Stimulated activated effector memory CD8-positive, alpha-beta T cell treated with anti-CD3 and anti-CD28 coated beads, Interleukin-12 subunit alpha, Interleukin-12 subunit beta, amount 100 ng/mL, for 72 hours (primary cell): ENCODE results near the gene C1QTNF1.
A peak's percentile ranks its signal among the peaks of the same experiment; 100 is the strongest.

Experiments
- ATAC-seq: fragments of 150-1000 bp; cut with Tn5 transposase; 2 replicates; pipeline ENCODE4 v1.10.0; 2021
- DNase-seq, 2 donors: peaks; one replicate each; pipeline ENCODE4 v3.0.0; 2021 to 2022; ENCODE audit warnings: low spot score in 2 of 2
- H3K27ac Mint-ChIP-seq: one replicate; pipeline ENCODE4 v1.8.0; 2022; ENCODE audit warnings: mild to moderate bottlenecking, mixed read lengths
- H3K36me3 Mint-ChIP-seq: one replicate; pipeline ENCODE4 v1.8.0; 2022; ENCODE audit warnings: mild to moderate bottlenecking, mixed read lengths
- H3K4me1 Mint-ChIP-seq: one replicate; pipeline ENCODE4 v1.8.0; 2022; ENCODE audit warnings: mixed read lengths
- H3K4me3 Mint-ChIP-seq: one replicate; pipeline ENCODE4 v1.8.0; 2022; ENCODE audit warnings: mild to moderate bottlenecking, mixed read lengths
- H3K9me3 Mint-ChIP-seq: one replicate; pipeline ENCODE4 v1.8.0; 2022; ENCODE audit warnings: mixed read lengths

Gene C1QTNF1

DNA sequence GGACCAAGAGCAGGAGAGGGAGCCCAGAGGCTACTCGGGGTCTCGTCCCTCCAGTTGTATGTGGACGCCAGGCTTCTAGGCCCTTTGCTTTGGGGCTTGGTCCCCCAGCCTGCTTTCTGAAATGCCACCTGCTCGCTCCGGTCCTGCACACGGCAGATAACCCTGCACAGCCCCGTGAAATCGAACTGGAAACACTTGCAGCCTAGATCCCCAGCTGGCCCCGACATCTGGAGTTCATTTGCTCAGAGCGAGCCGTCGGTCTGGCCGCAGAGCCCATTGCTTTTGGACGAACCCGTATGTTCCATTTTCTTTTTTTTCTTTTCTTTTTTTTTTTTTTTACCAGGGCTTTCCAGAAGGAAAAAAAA, 22.9 kb downstream of the C1QTNF1 start:
- DNase-seq (no peak), ATAC-seq (no peak)
- Mint-ChIP-seq H3K4me1 (peaks cover 21% of the 10 kb centered on the region), H3K9me3 (no peaks in the 10 kb centered on the region), H3K4me3 (no peak overlapping the region), H3K36me3 (no peaks in the 10 kb centered on the region), H3K27ac (no peak overlapping the region)

- H3K4me1 Mint-ChIP-seq: peaks cover 21% of the 10 kb centered on the region
- no peak overlapping the region for H3K4me3 Mint-ChIP-seq
- no peak overlapping the region for H3K27ac Mint-ChIP-seq
- H3K9me3 Mint-ChIP-seq: no peaks in the 10 kb centered on the region
- no peak for DNase-seq
- H3K36me3 Mint-ChIP-seq: no peaks in the 10 kb centered on the region
- no peak for ATAC-seq
Observed at GRCh38 chr17:79047291-79047920, 23.4 kb downstream of the C1QTNF1 start.

- H3K36me3 Mint-ChIP-seq: no peaks in the 10 kb centered on the region
- peaks cover 18% of the 10 kb centered on the region for H3K4me1 Mint-ChIP-seq
- DNase-seq (no peak), ATAC-seq (no peak)
- no peak overlapping the region for H3K27ac Mint-ChIP-seq
- H3K4me3 Mint-ChIP-seq: no peak overlapping the region
- no peaks in the 10 kb centered on the region for H3K9me3 Mint-ChIP-seq
Observed at GRCh38 chr17:79047923-79048825, 24.2 kb downstream of the C1QTNF1 start.

- no peak for ATAC-seq
- DNase-seq: no peak
- Mint-ChIP-seq H3K9me3 (peaks cover 3% of the 10 kb centered on the region), H3K4me1 (peaks cover 14% of the 10 kb centered on the region), H3K27ac (no peak overlapping the region), H3K4me3 (no peak overlapping the region), H3K36me3 (no peaks in the 10 kb centered on the region)
Observed at GRCh38 chr17:79048826-79049755, 25.1 kb downstream of the C1QTNF1 start.

DNA sequence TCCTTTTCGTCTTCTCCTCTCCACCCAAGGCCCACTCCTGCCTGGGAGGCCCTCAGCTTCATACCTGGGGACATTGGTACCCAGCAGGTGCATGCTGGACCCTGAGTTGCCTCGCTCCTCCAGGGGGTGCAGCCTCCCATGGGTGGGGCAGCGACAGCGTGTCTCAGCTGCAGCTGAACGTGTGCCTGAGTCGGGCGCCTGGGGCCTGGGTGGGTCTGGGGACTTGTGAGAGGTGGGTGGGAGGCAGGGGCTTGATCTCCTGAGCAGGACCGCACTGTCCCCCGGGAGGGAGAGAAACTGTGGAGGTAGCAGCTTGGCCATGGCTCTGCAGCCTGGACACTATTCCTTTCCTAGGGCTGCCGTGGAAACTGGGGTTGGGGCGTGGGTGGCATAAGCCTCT, 25.9 kb downstream of the C1QTNF1 start:
- H3K4me1 Mint-ChIP-seq: peaks cover 12% of the 10 kb centered on the region
- DNase-seq (no peak), ATAC-seq (no peak)
- H3K4me3 Mint-ChIP-seq: no peak overlapping the region
- H3K9me3 Mint-ChIP-seq: peaks cover 3% of the 10 kb centered on the region
- H3K36me3 Mint-ChIP-seq: no peaks in the 10 kb centered on the region
- no peak overlapping the region for H3K27ac Mint-ChIP-seq

GRCh38 chr17:79050551-79050950, 26.6 kb downstream of the C1QTNF1 start:
- DNase-seq: no peak
- Mint-ChIP-seq H3K4me1 (peaks cover 5% of the 10 kb centered on the region), H3K27ac (no peak overlapping the region), H3K36me3 (no peaks in the 10 kb centered on the region), H3K4me3 (no peak overlapping the region), H3K9me3 (peaks cover 3% of the 10 kb centered on the region)
- ATAC-seq: no peak

DNA sequence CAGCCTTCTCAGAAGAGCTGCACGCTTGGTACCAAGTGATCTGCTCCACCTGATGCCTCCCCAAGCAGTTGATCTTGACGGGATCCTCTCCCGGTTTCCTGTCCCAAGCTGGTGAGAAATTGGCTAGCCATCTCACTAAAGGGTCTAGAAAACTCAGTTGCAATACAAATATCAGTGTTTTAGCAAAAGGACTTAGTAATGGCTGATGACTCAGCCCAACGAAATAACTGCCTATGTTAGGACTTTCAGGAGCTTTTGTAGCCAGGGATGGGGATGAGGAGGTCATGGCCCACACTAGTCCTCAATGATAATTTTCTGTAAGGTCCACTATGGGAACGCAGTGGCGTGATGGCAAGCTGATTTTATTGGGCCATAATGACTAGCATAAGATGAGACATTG, 27.3 kb downstream of the C1QTNF1 start:
- no peak for ATAC-seq
- H3K4me1 Mint-ChIP-seq: no peaks in the 10 kb centered on the region
- DNase-seq: no peak
- H3K27ac Mint-ChIP-seq: no peak overlapping the region
- no peak overlapping the region for H3K4me3 Mint-ChIP-seq
- H3K9me3 Mint-ChIP-seq: peaks cover 3% of the 10 kb centered on the region
- H3K36me3 Mint-ChIP-seq: no peaks in the 10 kb centered on the region

GRCh38 chr17:79052131-79052530, 28.2 kb downstream of the C1QTNF1 start:
- Mint-ChIP-seq H3K36me3 (no peaks in the 10 kb centered on the region), H3K27ac (no peak overlapping the region), H3K9me3 (peaks cover 3% of the 10 kb centered on the region), H3K4me3 (no peak overlapping the region), H3K4me1 (no peaks in the 10 kb centered on the region)
- DNase-seq: no peak
- ATAC-seq: no peak

DNA sequence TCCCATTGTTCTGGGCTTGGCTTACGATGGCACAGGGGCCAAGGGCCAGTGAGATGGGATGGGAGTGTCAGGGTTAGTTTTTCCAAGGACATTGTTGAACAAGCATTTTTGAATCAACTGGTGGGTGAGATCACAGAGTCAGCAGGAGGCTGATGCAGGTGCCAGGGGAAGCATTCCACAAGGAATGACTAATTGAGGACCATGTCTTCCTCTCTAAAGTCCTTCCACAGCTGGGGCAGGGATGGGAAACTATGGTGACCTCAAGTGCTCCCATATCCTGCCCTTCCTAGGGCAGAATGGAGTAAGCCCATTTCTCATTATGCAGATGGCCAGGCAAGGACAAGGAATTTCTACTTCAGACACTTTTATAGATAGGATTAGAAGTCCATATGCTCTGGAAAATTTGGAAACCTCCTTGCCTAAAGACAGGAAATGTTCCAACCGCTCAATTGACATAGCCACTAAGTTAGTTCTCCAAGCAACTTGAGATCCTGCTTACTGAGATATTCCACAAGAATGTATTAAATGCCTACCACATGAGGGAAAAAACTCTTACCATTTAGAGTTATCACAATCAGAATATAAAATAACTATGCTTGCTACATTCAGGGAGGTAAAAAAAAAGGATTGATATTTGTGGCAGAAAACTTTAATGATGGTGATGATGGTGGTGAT, 29.4 kb downstream of the C1QTNF1 start:
- Mint-ChIP-seq H3K9me3 (peaks cover 3% of the 10 kb centered on the region), H3K4me1 (no peaks in the 10 kb centered on the region), H3K36me3 (no peaks in the 10 kb centered on the region), H3K4me3 (no peak overlapping the region), H3K27ac (no peak overlapping the region)
- DNase-seq (no peak), ATAC-seq (no peak)

GRCh38 chr17:79054200-79054960, 30.4 kb downstream of the C1QTNF1 start:
- Mint-ChIP-seq H3K36me3 (no peaks in the 10 kb centered on the region), H3K27ac (no peak overlapping the region), H3K4me3 (no peak overlapping the region), H3K9me3 (peaks cover 3% of the 10 kb centered on the region), H3K4me1 (no peaks in the 10 kb centered on the region)
- ATAC-seq (no peak), DNase-seq (no peak)

DNA sequence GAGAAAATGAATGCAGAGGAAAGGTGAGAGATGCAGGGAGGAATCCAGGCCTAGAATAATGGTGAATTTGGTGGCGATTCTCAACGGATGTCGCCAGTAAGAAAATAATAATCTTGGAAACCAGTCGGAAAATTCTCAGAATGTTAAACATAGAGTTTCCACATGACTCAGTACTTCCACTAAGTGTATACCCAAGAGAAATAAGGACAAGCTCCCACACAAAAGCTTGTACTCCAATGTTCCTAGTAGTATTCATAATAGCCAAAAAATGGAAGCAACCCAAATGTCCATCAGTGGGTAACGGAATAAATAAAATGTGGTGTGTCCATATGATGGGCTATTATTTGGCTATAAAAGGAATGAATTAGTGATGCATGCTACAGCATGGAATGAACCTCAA, 31.2 kb downstream of the C1QTNF1 start:
- ATAC-seq (no peak), DNase-seq (no peak)
- Mint-ChIP-seq H3K9me3 (peaks cover 3% of the 10 kb centered on the region), H3K27ac (no peak overlapping the region), H3K36me3 (no peaks in the 10 kb centered on the region), H3K4me1 (no peaks in the 10 kb centered on the region), H3K4me3 (no peak overlapping the region)

DNA sequence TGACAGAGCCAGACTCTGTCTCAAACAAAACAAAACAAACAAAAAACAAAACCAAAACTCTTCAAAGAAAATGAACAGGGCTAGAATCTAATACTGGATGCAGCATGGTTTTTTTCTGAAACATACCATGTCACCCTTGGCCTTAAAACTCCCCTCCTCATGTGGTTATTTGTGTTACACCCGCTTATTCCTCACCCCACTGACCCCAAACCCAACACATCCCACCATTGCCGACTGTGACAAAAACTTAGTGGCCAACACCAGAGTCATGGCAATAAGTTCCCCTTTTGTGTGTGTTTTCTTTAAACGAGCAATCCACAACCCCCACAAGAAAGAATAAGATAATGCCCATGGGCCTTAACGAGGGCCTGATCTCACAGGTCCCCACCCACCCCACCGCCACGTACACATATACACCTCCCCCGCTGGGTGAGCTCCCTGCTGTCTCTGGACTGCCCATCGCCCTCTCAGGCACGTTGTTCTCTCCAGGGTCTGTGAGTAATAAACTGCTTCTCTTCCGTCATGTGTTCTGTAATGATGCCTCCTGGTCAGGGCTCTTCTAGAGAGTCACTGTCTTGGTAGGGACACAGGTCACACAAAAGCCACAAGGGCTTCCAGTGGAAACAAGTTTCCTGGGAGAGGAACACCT, 33.9 kb downstream of the C1QTNF1 start:
- peaks cover 3% of the 10 kb centered on the region for H3K9me3 Mint-ChIP-seq
- no peak overlapping the region for H3K27ac Mint-ChIP-seq
- ATAC-seq (peak; percentile 28), DNase-seq (no peak)
- H3K36me3 Mint-ChIP-seq: no peaks in the 10 kb centered on the region
- no peaks in the 10 kb centered on the region for H3K4me1 Mint-ChIP-seq
- no peak overlapping the region for H3K4me3 Mint-ChIP-seq

DNA sequence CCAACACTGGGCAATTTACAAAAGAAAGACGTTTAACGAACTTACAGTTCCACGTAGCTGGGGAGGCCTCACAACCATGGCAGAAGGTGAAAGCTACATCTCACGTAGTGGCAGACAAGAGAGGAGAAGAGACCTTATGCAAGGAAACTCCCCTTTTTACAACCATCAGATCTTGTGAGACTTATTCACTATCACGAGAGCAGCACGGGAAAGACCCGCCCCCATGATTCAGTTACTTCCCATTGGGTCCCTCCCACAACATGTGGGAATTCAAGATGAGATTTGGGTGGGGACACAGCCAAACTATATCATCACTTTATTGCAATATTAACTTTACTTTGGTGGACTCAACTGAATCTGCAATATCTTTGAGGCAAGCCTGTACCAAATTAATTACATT, 38.7 kb downstream of the C1QTNF1 start:
- Mint-ChIP-seq H3K36me3 (no peaks in the 10 kb centered on the region), H3K9me3 (no peaks in the 10 kb centered on the region), H3K4me1 (no peaks in the 10 kb centered on the region), H3K27ac (no peak overlapping the region), H3K4me3 (no peak overlapping the region)
- ATAC-seq: no peak
- no peak for DNase-seq

GRCh38 chr17:79064026-79064425, 40.1 kb downstream of the C1QTNF1 start:
- H3K27ac Mint-ChIP-seq: no peak overlapping the region
- DNase-seq (no peak), ATAC-seq (no peak)
- H3K9me3 Mint-ChIP-seq: no peaks in the 10 kb centered on the region
- H3K36me3 Mint-ChIP-seq: no peaks in the 10 kb centered on the region
- H3K4me3 Mint-ChIP-seq: no peak overlapping the region
- no peaks in the 10 kb centered on the region for H3K4me1 Mint-ChIP-seq
